Articular chondrocyte of knee joint (primary cell): Measurements from ENCODE around the gene FAM43B. TPM values are rescaled to one million over a fixed set of nuclear protein-coding genes. Genes with fewer than 3 reads are reported as not detected.

ENCODE experiments used
- total RNA-seq: library from RNA; depleted of rRNA; stranded (reverse); fragments of >200 nt; gene quantifications from 2 replicates; pipeline ENCODE4 v1.2.3, GENCODE V29; 2012

The FAM43B gene, protein sequence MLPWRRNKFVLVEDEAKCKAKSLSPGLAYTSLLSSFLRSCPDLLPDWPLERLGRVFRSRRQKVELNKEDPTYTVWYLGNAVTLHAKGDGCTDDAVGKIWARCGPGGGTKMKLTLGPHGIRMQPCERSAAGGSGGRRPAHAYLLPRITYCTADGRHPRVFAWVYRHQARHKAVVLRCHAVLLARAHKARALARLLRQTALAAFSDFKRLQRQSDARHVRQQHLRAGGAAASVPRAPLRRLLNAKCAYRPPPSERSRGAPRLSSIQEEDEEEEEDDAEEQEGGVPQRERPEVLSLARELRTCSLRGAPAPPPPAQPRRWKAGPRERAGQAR
- total RNA-seq = 3.1 and 3.3 TPM in 2 replicates

DNA sequence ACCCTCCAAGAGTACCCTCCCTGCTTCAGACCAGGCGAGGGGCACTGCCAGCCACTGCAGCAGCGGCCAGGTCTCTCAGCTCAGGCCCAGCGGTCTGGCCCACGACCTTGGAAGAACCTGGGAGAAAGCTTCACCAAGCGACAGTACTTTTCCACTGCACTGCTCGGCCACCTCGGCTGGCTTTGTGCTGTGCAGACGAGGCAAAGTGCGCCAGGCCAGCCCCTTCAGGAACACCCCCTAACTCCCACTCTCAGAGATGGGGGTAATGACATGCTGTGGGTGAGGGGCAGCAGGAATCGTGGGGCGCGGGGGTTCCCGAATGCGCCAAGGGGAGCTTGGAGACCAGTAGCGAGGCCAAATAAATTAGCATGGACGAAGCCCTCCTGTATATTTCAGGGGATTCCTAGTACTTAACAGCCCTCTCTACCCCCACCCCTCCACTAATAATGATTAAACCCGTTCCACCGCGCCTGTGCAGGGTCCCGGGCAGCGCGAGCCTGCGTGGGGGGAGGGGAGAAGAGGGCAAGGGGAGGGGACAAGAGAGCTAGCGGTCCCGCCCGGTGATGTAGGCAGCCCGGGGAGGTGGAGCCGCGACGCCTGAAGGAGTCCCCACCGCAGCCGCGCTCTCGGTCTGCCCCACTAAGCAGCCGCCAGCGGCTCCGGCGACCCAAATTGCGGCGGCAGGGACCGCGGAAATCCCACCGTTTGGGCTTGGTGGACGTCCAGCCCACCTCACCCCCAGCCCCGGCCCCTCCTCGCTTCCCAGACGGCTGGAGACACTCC is at the start of gene FAM43B:
TSS of gene FAM43B (plus strand) at position 629 of the 783 bp plus-strand sequence. CDS start 401 bp downstream, outside the sequence.

DNA sequence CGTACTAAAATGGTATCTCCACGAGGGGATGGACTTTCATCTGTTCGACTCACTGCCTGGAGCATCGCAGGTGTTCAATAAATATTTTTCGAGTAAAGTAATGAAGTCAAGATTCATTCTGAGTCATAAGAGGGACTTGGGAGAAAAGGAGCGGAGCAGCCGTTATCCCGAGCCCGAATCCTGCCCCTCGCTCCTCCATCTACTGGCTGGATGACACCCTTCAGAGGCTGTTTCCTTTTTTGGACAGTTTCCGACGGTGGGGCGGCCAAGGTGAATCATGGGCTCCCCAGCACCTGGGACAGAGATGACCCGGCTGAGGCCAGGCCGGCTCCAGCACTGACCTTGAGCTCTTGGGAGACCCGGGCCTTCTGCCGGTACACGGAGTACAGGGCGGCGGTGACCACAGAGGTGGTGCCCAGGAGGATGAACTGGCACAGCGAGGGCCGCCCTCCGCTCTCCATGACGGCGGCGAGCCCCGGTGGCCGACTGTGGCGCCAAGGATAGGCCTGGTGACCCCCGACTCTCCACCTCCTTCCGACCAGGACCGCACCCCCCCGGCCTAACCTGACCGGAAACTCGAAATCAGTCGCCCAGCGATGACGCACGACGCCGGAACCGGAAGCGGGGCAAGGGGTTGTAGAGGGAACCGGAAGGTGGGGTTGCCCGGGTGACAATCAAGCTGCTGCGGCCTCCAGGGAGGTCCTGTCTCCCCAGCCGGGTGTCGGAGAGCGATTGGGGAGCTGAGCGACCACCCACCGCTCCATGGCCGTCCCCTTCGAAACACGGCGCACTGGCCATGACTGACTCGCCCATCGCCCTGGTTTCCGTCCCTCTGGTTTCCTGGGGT is 44.6 kb upstream of the FAM43B start, which contains the start of gene MUL1:
TSS of gene MUL1 (minus strand) at position 588 of the 847 bp plus-strand sequence. CDS start at position 461, 127 bp downstream.

DNA sequence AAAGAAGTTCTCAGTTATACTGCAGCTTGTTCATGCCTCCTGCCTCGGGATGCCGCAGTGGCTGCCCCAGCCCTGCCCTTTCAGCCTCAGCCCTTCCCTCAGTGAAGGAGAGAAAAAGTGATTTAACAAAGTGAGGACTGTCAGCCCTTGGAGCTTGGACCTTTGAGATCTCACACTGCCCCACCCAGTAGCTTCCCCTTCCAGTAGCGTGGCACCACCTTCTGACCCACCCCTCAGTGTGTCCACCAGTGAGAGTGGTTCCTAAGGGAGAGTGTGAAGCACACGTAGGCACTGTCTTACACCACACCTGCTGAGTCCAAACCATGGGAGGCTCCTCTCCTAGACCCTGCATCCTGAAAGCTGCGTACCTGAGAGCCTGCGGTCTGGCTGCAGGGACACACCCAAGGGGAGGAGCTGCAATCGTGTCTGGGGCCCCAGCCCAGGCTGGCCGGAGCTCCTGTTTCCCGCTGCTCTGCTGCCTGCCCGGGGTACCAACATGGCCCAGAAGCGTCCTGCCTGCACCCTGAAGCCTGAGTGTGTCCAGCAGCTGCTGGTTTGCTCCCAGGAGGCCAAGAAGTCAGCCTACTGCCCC is 36.4 kb downstream of the FAM43B start, which contains the start of gene CDA:
TSS of gene CDA (plus strand) at position 464 of the 592 bp plus-strand sequence. CDS start at position 497, 33 bp downstream.

Other genes with a start within 250 kb of the FAM43B start
- gene CAMK2N1, start 66.4 kb upstream of the FAM43B start, total RNA-seq = 0.65 and 2.1 TPM in 2 replicates
- 29.8 and 35.8 TPM in 2 replicates for gene MUL1, start 44.4 kb upstream of the FAM43B start, total RNA-seq
- gene CDA, start 36.5 kb downstream of the FAM43B start, total RNA-seq = 10.1 and 15.0 TPM in 2 replicates
- gene PINK1, start 80.9 kb downstream of the FAM43B start, total RNA-seq = 80.2 and 88.5 TPM in 2 replicates
- gene DDOST, start 108.8 kb downstream of the FAM43B start, total RNA-seq = 246 and 271 TPM in 2 replicates
- 0.26 and 0.43 TPM in 2 replicates for gene KIF17, start 165.4 kb downstream of the FAM43B start, total RNA-seq
- 2.2 and 3.0 TPM in 2 replicates for gene SH2D5, start 180.1 kb downstream of the FAM43B start, total RNA-seq
- gene HP1BP3, start 234.7 kb downstream of the FAM43B start, total RNA-seq = 237 and 298 TPM in 2 replicates